ENCODE results near the gene USF3.

USF3 gene

DNA sequence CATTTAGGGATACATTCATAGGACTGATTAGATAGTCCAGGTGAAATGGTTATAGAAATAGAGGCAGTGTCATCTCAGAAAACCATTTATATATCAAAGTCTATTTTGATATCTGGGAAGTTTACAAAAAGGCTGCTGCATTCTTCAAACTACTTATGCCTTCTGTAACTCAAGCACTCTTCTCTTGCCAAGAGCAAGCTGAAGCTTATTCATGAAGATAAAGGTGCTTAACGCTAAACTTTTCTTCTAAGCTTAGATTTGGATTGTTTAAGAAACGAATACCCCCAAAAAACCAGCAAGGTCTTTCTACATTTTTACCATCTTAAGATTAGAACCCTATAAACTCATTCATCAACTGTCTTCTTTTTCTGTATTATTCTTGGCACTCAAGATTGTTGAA lies 23.3 kb upstream of the USF3 start:
- peaks cover 34% of the 10 kb centered on the region for H3F3A ChIP-seq (ENCODE audit: insufficient read depth)
- peaks cover 27% of the 10 kb centered on the region for H4K20me1 ChIP-seq (ENCODE audit: low read depth, low read length)
- no peak overlapping the region for H3K9ac ChIP-seq (ENCODE audit: low read length)
- H3K27ac ChIP-seq (ENCODE audit: low read depth, low read length): no peak overlapping the region
- no peak overlapping the region for H3K4me2 ChIP-seq (ENCODE audit: low read depth, low read length, poor library complexity, severe bottlenecking)
- H3K9me3 ChIP-seq (ENCODE audit: insufficient read depth, low read length): no peaks in the 10 kb centered on the region
- H3K79me2 ChIP-seq (ENCODE audit: insufficient read depth, low read length): peaks cover 27% of the 10 kb centered on the region
- H3K36me3 ChIP-seq (ENCODE audit: low read length): peaks cover 61% of the 10 kb centered on the region
- no peaks in the 10 kb centered on the region for H3K27me3 ChIP-seq (ENCODE audit: low read length)
- TF ChIP-seq, protein P1, sequence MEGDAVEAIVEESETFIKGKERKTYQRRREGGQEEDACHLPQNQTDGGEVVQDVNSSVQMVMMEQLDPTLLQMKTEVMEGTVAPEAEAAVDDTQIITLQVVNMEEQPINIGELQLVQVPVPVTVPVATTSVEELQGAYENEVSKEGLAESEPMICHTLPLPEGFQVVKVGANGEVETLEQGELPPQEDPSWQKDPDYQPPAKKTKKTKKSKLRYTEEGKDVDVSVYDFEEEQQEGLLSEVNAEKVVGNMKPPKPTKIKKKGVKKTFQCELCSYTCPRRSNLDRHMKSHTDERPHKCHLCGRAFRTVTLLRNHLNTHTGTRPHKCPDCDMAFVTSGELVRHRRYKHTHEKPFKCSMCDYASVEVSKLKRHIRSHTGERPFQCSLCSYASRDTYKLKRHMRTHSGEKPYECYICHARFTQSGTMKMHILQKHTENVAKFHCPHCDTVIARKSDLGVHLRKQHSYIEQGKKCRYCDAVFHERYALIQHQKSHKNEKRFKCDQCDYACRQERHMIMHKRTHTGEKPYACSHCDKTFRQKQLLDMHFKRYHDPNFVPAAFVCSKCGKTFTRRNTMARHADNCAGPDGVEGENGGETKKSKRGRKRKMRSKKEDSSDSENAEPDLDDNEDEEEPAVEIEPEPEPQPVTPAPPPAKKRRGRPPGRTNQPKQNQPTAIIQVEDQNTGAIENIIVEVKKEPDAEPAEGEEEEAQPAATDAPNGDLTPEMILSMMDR (IDR thresholded peaks at IDR 0.05; ENCODE audit: insufficient read depth, low read length, poor library complexity, severe bottlenecking): no peak
- no peak for TF ChIP-seq EZH2phosphoT487 (conservative IDR thresholded peaks at IDR 0.05; ENCODE audit: low read length)
- H3K9me2 ChIP-seq (replicated peaks; ENCODE audit: insufficient read depth, low read length): no peaks in the 10 kb centered on the region
- no peak overlapping the region for H3K4me3 ChIP-seq (ENCODE audit: insufficient read depth, low read length, poor library complexity, severe bottlenecking)
- H2AFZ ChIP-seq (ENCODE audit: low read depth, low read length, severe bottlenecking): no peak overlapping the region

DNA sequence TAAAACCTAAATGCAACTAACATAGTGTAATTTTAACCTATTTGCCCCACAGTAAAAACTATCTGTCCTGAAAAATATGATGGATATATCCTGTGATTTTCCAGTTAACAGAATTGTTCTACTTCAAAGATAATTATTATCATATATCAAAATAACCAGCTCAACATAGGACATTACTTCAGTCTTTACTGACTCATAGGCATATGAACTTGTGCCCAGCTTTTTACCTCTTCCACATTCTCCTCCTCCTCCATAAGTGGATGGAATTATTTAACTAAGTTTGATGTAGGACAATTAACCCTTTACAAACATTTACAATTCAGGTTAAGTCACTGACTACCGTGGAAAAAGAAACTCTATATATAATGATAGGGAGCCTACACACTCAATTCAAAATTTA lies 22.9 kb upstream of the USF3 start:
- no peak overlapping the region for H3K4me2 ChIP-seq (ENCODE audit: low read depth, low read length, poor library complexity, severe bottlenecking)
- peaks cover 60% of the 10 kb centered on the region for H3K36me3 ChIP-seq (ENCODE audit: low read length)
- peaks cover 22% of the 10 kb centered on the region for H3K79me2 ChIP-seq (ENCODE audit: insufficient read depth, low read length)
- no peak overlapping the region for H2AFZ ChIP-seq (ENCODE audit: low read depth, low read length, severe bottlenecking)
- no peaks in the 10 kb centered on the region for H3K27me3 ChIP-seq (ENCODE audit: low read length)
- no peak overlapping the region for H3K27ac ChIP-seq (ENCODE audit: low read depth, low read length)
- no peaks in the 10 kb centered on the region for H3K9me2 ChIP-seq (replicated peaks; ENCODE audit: insufficient read depth, low read length)
- no peak overlapping the region for H3K9ac ChIP-seq (ENCODE audit: low read length)
- TF ChIP-seq, protein P1 (IDR thresholded peaks at IDR 0.05; ENCODE audit: insufficient read depth, low read length, poor library complexity, severe bottlenecking): no peak
- no peak for TF ChIP-seq EZH2phosphoT487 (conservative IDR thresholded peaks at IDR 0.05; ENCODE audit: low read length)
- peaks cover 35% of the 10 kb centered on the region for H3F3A ChIP-seq (ENCODE audit: insufficient read depth)
- no peak overlapping the region for H3K4me3 ChIP-seq (ENCODE audit: insufficient read depth, low read length, poor library complexity, severe bottlenecking)
- H4K20me1 ChIP-seq (ENCODE audit: low read depth, low read length): peaks cover 23% of the 10 kb centered on the region
- no peaks in the 10 kb centered on the region for H3K9me3 ChIP-seq (ENCODE audit: insufficient read depth, low read length)

DNA sequence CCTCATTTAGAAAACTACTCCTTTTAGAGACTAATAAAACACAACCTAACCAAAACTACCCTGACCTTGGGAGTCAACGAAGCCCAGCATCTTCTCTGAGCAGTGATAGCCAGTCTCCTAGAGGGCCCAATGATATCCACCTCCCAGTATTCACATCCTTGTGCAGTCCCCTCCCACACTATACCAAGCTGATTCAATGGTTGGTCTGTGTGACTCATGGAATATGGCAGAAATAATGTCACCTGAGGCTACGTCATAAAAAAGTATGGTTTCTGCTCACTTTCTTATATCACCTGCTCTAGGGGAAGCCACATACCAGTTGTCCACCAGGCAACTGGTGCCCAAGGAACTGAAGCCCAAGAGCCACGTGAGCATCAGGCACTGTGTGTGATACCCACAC lies 21.4 kb upstream of the USF3 start:
- Histone ChIP-seq H3K27me3 (ENCODE audit: low read length) (no peaks in the 10 kb centered on the region), H4K20me1 (ENCODE audit: low read depth, low read length) (peaks cover 14% of the 10 kb centered on the region), H3K36me3 (ENCODE audit: low read length) (peaks cover 45% of the 10 kb centered on the region), H3K9ac (ENCODE audit: low read length) (no peak overlapping the region), H3K27ac (ENCODE audit: low read depth, low read length) (no peak overlapping the region), H3F3A (ENCODE audit: insufficient read depth) (peaks cover 35% of the 10 kb centered on the region), H3K4me2 (ENCODE audit: low read depth, low read length, poor library complexity, severe bottlenecking) (no peak overlapping the region), H3K9me3 (ENCODE audit: insufficient read depth, low read length) (no peaks in the 10 kb centered on the region), H3K4me3 (ENCODE audit: insufficient read depth, low read length, poor library complexity, severe bottlenecking) (no peak overlapping the region), H3K9me2 (replicated peaks; ENCODE audit: insufficient read depth, low read length) (no peaks in the 10 kb centered on the region), H3K79me2 (ENCODE audit: insufficient read depth, low read length) (peaks cover 8% of the 10 kb centered on the region; the same call in 1 of the 2 replicates), H2AFZ (ENCODE audit: low read depth, low read length, severe bottlenecking) (no peak overlapping the region)
- TF ChIP-seq, protein P1 (IDR thresholded peaks at IDR 0.05; ENCODE audit: insufficient read depth, low read length, poor library complexity, severe bottlenecking): no peak
- no peak for TF ChIP-seq EZH2phosphoT487 (conservative IDR thresholded peaks at IDR 0.05; ENCODE audit: low read length)

Data from SU-DHL-6 (cell line).